A549 (cell line): ENCODE data around the gene TRIM54. TPM values are rescaled to one million over a fixed set of nuclear protein-coding genes. Genes with fewer than 3 reads are reported as not detected.

Experiments
- ATAC-seq, 2 experiments: fragments of 200-7000 bp in 1 of 2; fragments of >200 bp in 1 of 2; cut with Nextera tagmentation in 1 of 2; cut with Tn5 transposase in 1 of 2; 3 replicates each; pipeline versions ENCODE4 v1.8.0 to v1.9.1; 2018 to 2020; ENCODE audit warnings: mild to moderate bottlenecking in 1 of 2, moderate library complexity in 1 of 2
- CTCF ChIA-PET: fragments of 300-600 bp; sonication (Branson Sonifier 250); formaldehyde crosslinking; extraction: SDS; loops from one replicate; lab custom pipeline; 2021; ENCODE audit warnings: antibody characterized with exemption, inconsistent platforms; lab: Yijun Ruan, JAX
- POLR2A ChIA-PET: fragments of 350-600 bp; formaldehyde crosslinking; extraction: SDS; loops from one replicate; lab custom pipeline; 2021; ENCODE audit warnings: antibody characterized with exemption, inconsistent platforms; lab: Yijun Ruan, JAX
- DNase-seq, 2 experiments: peaks; one replicate each; pipeline versions ENCODE4 v3.0.0 to v3.0.0-alpha.2; 2011 to 2016; ENCODE audit warnings: low read depth in 1 of 2, low spot score in 1 of 2
- FAIRE-seq: peaks from 2 replicates; lab custom pipeline; 2011; peaks lifted over from hg19 to GRCh38; lab: Jason Lieb, UNC
- H3K27ac ChIP-seq, 2 experiments: fragments of >200 bp; sonication (Bioruptor Twin); formaldehyde crosslinking; 3 replicates each; pipeline ENCODE4 v1.5.1; 2016 to 2017
- H3K4me1 ChIP-seq: fragments of >200 bp; sonication (Bioruptor Twin); formaldehyde crosslinking; 3 replicates; pipeline ENCODE4 v1.6.1; 2016
- H3K4me2 ChIP-seq: fragments of >200 bp; sonication (Bioruptor Twin); formaldehyde crosslinking; 3 replicates; pipeline ENCODE4 v1.6.1; 2016
- H3K4me3 ChIP-seq: fragments of >200 bp; sonication (Bioruptor Twin); formaldehyde crosslinking; 3 replicates; pipeline ENCODE4 v1.5.1; 2016
- H3K9me3 ChIP-seq: fragments of >200 bp; sonication (Bioruptor Twin); formaldehyde crosslinking; 3 replicates; pipeline ENCODE4 v1.6.1; 2016
- BCL3 ChIP-seq: fragments of >200 bp; sonication (Bioruptor Twin); formaldehyde crosslinking; IDR thresholded peaks from 3 replicates; pipeline ENCODE4 v1.6.1; 2016
- BHLHE40 ChIP-seq: IDR thresholded peaks from 2 replicates; pipeline ENCODE4 v1.6.1; 2012; ENCODE audit warnings: low read depth, low read length, inconsistent platforms
- CBX2 ChIP-seq: fragments of 200-600 bp; sonication (generic); IDR thresholded peaks from 2 replicates; pipeline ENCODE4 v1.6.1; 2016; ENCODE audit warnings: low read depth, mild to moderate bottlenecking, borderline replicate concordance
- CBX8 ChIP-seq: fragments of 200-600 bp; sonication (generic); IDR thresholded peaks from 2 replicates; pipeline ENCODE4 v1.6.1; 2016
- EHF ChIP-seq: fragments of 250-450 bp; sonication (Bioruptor Pico); IDR thresholded peaks from 2 replicates; pipeline ENCODE4 v1.5.0; 2020; ENCODE audit warnings: mild to moderate bottlenecking
- EHMT2 ChIP-seq: fragments of 200-600 bp; sonication (generic); IDR thresholded peaks from 2 replicates; pipeline ENCODE4 v1.6.1; 2016; ENCODE audit warnings: antibody characterized with exemption, low read depth, mild to moderate bottlenecking, moderate library complexity
- EP300 ChIP-seq, 2 experiments: fragments of >200 bp; sonication (Bioruptor Twin); formaldehyde crosslinking; IDR thresholded peaks; 2 replicates in 1 of 2; 3 replicates in 1 of 2; pipeline ENCODE4 v1.6.1; 2016 to 2017
- FOSB ChIP-seq: fragments of 250-450 bp; sonication (Bioruptor Pico); IDR thresholded peaks from 2 replicates; pipeline ENCODE4 v1.5.0; 2020; ENCODE audit warnings: mild to moderate bottlenecking, moderate library complexity
- FOXS1 ChIP-seq: fragments of 250-450 bp; sonication (Bioruptor Pico); IDR thresholded peaks from 2 replicates; pipeline ENCODE4 v1.5.0; 2020; ENCODE audit warnings: mild to moderate bottlenecking, moderate library complexity
- HDAC2 ChIP-seq: fragments of 200-600 bp; sonication (generic); IDR thresholded peaks from 2 replicates; pipeline ENCODE4 v1.6.1; 2016
- HOXA7 ChIP-seq: fragments of 250-450 bp; sonication (Bioruptor Pico); IDR thresholded peaks from 2 replicates; pipeline ENCODE4 v1.5.0; 2020; ENCODE audit warnings: mild to moderate bottlenecking, moderate library complexity
- HOXB13 ChIP-seq: fragments of 250-450 bp; sonication (Bioruptor Pico); IDR thresholded peaks from 2 replicates; pipeline ENCODE4 v1.5.0; 2020; ENCODE audit warnings: low read depth, mild to moderate bottlenecking, moderate library complexity
- HOXB5 ChIP-seq: fragments of 250-450 bp; sonication (Bioruptor Pico); IDR thresholded peaks from 2 replicates; pipeline ENCODE4 v1.5.0; 2020; ENCODE audit warnings: mild to moderate bottlenecking, moderate library complexity
- JUN ChIP-seq, 2 experiments: fragments of >200 bp; sonication (Bioruptor Twin); formaldehyde crosslinking; IDR thresholded peaks; 2 replicates in 1 of 2; 3 replicates in 1 of 2; pipeline ENCODE4 v1.6.1; 2016 to 2017
- KDM5A ChIP-seq: fragments of 200-600 bp; sonication (generic); IDR thresholded peaks from 2 replicates; pipeline ENCODE4 v1.6.1; 2016; ENCODE audit warnings: antibody characterized with exemption, mild to moderate bottlenecking
- NR3C1 ChIP-seq: fragments of >200 bp; sonication (Bioruptor Twin); formaldehyde crosslinking; IDR thresholded peaks from 3 replicates; pipeline ENCODE4 v1.6.1; 2017
- PHF8 ChIP-seq: fragments of 200-600 bp; sonication (generic); IDR thresholded peaks from 2 replicates; pipeline ENCODE4 v1.6.1; 2016; ENCODE audit warnings: low read depth, mild to moderate bottlenecking, antibody characterized with exemption, moderate library complexity, borderline replicate concordance
- RAD21 ChIP-seq, 2 experiments: fragments of >200 bp in 1 of 2; sonication (Bioruptor Twin) in 1 of 2; formaldehyde crosslinking in 1 of 2; IDR thresholded peaks in 1 of 2; conservative IDR thresholded peaks in 1 of 2; 2 replicates in 1 of 2; 3 replicates in 1 of 2; pipeline ENCODE4 v1.6.1; 2012 to 2018; ENCODE audit warnings: inconsistent platforms in 1 of 2
- RFX5 ChIP-seq: fragments of 450-650 bp; IDR thresholded peaks from 2 replicates; pipeline ENCODE4 v1.7.1; 2014; ENCODE audit warnings: antibody characterized with exemption, mild to moderate bottlenecking, moderate library complexity
- RNF2 ChIP-seq: fragments of 200-600 bp; sonication (generic); IDR thresholded peaks from 2 replicates; pipeline ENCODE4 v1.6.1; 2016; ENCODE audit warnings: low read depth, mild to moderate bottlenecking, antibody characterized with exemption, moderate library complexity, borderline replicate concordance
- SMC3 ChIP-seq: fragments of >200 bp; sonication (Bioruptor Twin); formaldehyde crosslinking; IDR thresholded peaks from 3 replicates; pipeline ENCODE4 v1.6.1; 2018; ENCODE audit warnings: inconsistent platforms
- SREBF2 ChIP-seq: fragments of 450-650 bp; IDR thresholded peaks from 2 replicates; pipeline ENCODE4 v1.6.1; 2014; ENCODE audit warnings: mild to moderate bottlenecking, moderate library complexity
- TFCP2L1 ChIP-seq: fragments of 250-450 bp; sonication (Bioruptor Pico); IDR thresholded peaks from 2 replicates; pipeline ENCODE4 v1.5.0; 2021; ENCODE audit warnings: mild to moderate bottlenecking
- TP53 ChIP-seq: fragments of 250-450 bp; sonication (Bioruptor Pico); IDR thresholded peaks from 2 replicates; pipeline ENCODE4 v1.5.0; 2021; ENCODE audit warnings: mild to moderate bottlenecking, moderate library complexity
- USF2 ChIP-seq: fragments of 450-650 bp; IDR thresholded peaks from 2 replicates; pipeline ENCODE4 v1.6.1; 2014; ENCODE audit warnings: antibody characterized with exemption
- ZC3H11A ChIP-seq: fragments of 450-650 bp; IDR thresholded peaks from 2 replicates; pipeline ENCODE4 v1.6.1; 2014; ENCODE audit warnings: antibody characterized with exemption, mild to moderate bottlenecking
- ZFP36 ChIP-seq: fragments of 450-650 bp; IDR thresholded peaks from 2 replicates; pipeline ENCODE4 v1.6.1; 2014; ENCODE audit warnings: borderline replicate concordance; ENCODE audit not compliant: partially characterized antibody
- ZNF302 ChIP-seq: fragments of 250-450 bp; sonication (Bioruptor Pico); IDR thresholded peaks from 2 replicates; pipeline ENCODE4 v1.9.0; 2021; ENCODE audit warnings: inconsistent platforms, mild to moderate bottlenecking, moderate library complexity
- ZSCAN20 ChIP-seq: fragments of 250-450 bp; sonication (Bioruptor Pico); IDR thresholded peaks from 2 replicates; pipeline ENCODE4 v1.8.0; 2022; ENCODE audit warnings: mild to moderate bottlenecking, moderate library complexity
- WGBS: methylation state at CpG from one replicate; pipeline ENCODE4 v1.1.6; 2017; ENCODE audit errors: missing lambda C conversion rate; 5-methylcytosine and 5-hydroxymethylcytosine counted together
- polyA plus RNA-seq, 4 experiments: library from polyadenylated mRNA; depleted of rRNA in 3 of 4; stranded (reverse); fragments of >200 nt; fragmentation: RNase III in 1 of 4; extraction: RNeasy Plus Mini Kit Qiagen cat#74134 plus additional on column Dnase treatment in 1 of 4; gene quantifications; 2 replicates in 3 of 4; 3 replicates in 1 of 4; pipeline ENCODE4 v1.2.3, GENCODE V29; 2011 to 2017
- TF ChIP-seq, protein P1 (sequence below): fragments of >200 bp; sonication (Bioruptor Twin); formaldehyde crosslinking; IDR thresholded peaks from 3 replicates; pipeline ENCODE4 v1.5.1; 2016
- TF ChIP-seq, protein P2 (sequence below): IDR thresholded peaks from 2 replicates; pipeline ENCODE4 v1.6.1; 2012

The TRIM54 gene
- polyA plus RNA-seq, 2 of the 4 experiments (the other 2 are of a cell fraction): 0.13 to 0.14 TPM

DNA sequence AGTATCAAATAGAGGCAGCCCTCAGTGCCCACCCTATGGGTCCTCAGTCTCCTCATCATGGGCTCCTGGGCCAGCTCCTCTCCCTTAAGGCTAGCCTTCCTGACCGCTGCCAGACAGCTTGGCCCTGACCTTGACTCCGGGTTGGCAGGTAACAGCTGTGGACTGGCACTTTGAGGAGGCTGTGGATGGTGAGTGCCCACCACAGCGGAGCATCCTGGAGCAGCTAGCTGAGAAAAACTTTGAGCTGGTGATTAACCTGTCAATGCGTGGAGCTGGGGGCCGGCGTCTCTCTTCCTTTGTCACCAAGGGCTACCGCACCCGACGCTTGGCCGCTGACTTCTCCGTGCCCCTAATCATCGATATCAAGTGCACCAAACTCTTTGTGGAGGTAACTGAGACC lies 46.1 kb upstream of the TRIM54 start:
- ChIA-PET POLR2A (no interaction called here), CTCF (interaction anchor here (0.7 to 2.7 kb wide), 8 partner anchors 10 to 67 kb away, joined by 3 to 9 read pairs (median 4); no protein-coding TSS in a partner anchor)
- DNase-seq (no peak), FAIRE-seq (no peak), ATAC-seq (no peak)
- H3K9me3 ChIP-seq: no peaks in the 10 kb centered on the region
- whole genome bisulfite sequencing: 98% methylated on average over 12 of the region's 12 CpGs
- H3K4me3 ChIP-seq: no peak overlapping the region
- H3K4me2 ChIP-seq: no peak overlapping the region
- H3K4me1 ChIP-seq: no peaks in the 10 kb centered on the region
- no peak overlapping the region for H3K27ac ChIP-seq
- no peak for TF ChIP-seq FOXS1 (CRISPR knock-in tag)
- TF ChIP-seq, all 56 proteins: peak for 0

DNA sequence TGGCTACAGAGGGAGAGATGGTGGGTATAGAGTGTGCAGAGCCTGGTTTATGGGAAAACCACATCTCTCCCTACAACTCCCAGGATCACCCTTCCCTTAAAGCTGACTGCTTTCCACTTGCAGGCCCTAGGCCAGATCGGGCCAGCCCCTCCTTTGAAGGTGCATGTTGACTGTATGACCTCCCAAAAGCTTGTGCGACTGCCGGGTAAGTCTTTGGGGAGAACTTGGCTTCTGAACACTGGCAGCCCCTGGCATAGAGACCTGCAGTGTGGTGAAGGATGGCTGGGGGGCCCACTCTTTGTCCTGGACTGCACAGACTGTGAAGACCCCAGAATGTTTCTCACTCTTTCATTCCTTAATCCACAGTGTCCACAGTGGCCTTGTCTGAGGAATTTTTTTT lies 45.6 kb upstream of the TRIM54 start:
- FAIRE-seq (no peak), ATAC-seq (no peak; a peak in 1 of 6 replicates), DNase-seq (no peak)
- no peak overlapping the region for H3K4me3 ChIP-seq
- POLR2A ChIA-PET: interaction anchor here (0.5 kb wide), 1 partner anchor 45 kb away, joined by 3 read pairs; no protein-coding TSS in a partner anchor
- TF ChIP-seq TFCP2L1 (CRISPR knock-in tag) (no peak), HDAC2 (no peak), EHF (no peak), PHF8 (no peak), RFX5 (no peak), ZSCAN20 (no peak), FOXS1 (CRISPR knock-in tag) (no peak), HOXA7 (no peak), FOSB (CRISPR knock-in tag) (no peak), JUN (IDR thresholded peaks at IDR 0.05) (no peak), BHLHE40 (no peak), ZC3H11A (no peak), CBX8 (no peak), ZFP36 (no peak), USF2 (no peak), EHMT2 (no peak)
- TF ChIP-seq, protein P1, sequence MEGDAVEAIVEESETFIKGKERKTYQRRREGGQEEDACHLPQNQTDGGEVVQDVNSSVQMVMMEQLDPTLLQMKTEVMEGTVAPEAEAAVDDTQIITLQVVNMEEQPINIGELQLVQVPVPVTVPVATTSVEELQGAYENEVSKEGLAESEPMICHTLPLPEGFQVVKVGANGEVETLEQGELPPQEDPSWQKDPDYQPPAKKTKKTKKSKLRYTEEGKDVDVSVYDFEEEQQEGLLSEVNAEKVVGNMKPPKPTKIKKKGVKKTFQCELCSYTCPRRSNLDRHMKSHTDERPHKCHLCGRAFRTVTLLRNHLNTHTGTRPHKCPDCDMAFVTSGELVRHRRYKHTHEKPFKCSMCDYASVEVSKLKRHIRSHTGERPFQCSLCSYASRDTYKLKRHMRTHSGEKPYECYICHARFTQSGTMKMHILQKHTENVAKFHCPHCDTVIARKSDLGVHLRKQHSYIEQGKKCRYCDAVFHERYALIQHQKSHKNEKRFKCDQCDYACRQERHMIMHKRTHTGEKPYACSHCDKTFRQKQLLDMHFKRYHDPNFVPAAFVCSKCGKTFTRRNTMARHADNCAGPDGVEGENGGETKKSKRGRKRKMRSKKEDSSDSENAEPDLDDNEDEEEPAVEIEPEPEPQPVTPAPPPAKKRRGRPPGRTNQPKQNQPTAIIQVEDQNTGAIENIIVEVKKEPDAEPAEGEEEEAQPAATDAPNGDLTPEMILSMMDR: no peak
- TF ChIP-seq, all 56 proteins: peak for 0
- Histone ChIP-seq H3K4me2 (no peak overlapping the region), H3K9me3 (no peaks in the 10 kb centered on the region), H3K4me1 (no peaks in the 10 kb centered on the region), H3K27ac (no peak overlapping the region)
- 80% methylated on average over 3 of the region's 3 CpGs for WGBS
- CTCF ChIA-PET: interaction anchor here (0.9 to 2.7 kb wide), 5 partner anchors 11 to 66 kb away, joined by 3 to 9 read pairs (median 8); no protein-coding TSS in a partner anchor

- Histone ChIP-seq H3K4me1 (no peaks in the 10 kb centered on the region), H3K27ac (no peak overlapping the region), H3K9me3 (no peaks in the 10 kb centered on the region), H3K4me3 (no peak overlapping the region), H3K4me2 (no peak overlapping the region)
- FAIRE-seq: no peak
- DNase-seq: no peak
- WGBS: 98% methylated on average over 14 of the region's 15 CpGs
- ChIA-PET POLR2A (no interaction called here), CTCF (interaction anchor here (0.8 to 5.6 kb wide), 8 partner anchors 9 to 140 kb away, joined by 3 to 45 read pairs (median 6); no protein-coding TSS in a partner anchor)
- TF ChIP-seq HOXB13 (CRISPR knock-in tag) (no peak), TFCP2L1 (CRISPR knock-in tag) (no peak), BCL3 (no peak), RFX5 (no peak), HOXB5 (no peak), EP300 (IDR thresholded peaks at IDR 0.05) (no peak), SREBF2 (no peak), ZNF302 (CRISPR knock-in tag) (no peak), CBX2 (no peak), NR3C1 (no peak), SMC3 (no peak), RAD21 (conservative IDR thresholded peaks at IDR 0.05 in 1 of 2, IDR thresholded peaks at IDR 0.05 in 1 of 2) (no peak), ZFP36 (no peak), TP53 (CRISPR knock-in tag) (no peak), KDM5A (no peak), HDAC2 (no peak), JUN (IDR thresholded peaks at IDR 0.05) (no peak), EHF (no peak), RNF2 (no peak)
- TF ChIP-seq, protein P2, sequence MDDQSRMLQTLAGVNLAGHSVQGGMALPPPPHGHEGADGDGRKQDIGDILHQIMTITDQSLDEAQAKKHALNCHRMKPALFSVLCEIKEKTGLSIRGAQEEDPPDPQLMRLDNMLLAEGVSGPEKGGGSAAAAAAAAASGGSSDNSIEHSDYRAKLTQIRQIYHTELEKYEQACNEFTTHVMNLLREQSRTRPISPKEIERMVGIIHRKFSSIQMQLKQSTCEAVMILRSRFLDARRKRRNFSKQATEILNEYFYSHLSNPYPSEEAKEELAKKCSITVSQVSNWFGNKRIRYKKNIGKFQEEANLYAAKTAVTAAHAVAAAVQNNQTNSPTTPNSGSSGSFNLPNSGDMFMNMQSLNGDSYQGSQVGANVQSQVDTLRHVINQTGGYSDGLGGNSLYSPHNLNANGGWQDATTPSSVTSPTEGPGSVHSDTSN: no peak
- ATAC-seq: no peak
Measured at GRCh38 chr2:27237341-27237945, 44.8 kb upstream of the TRIM54 start.
